ENCODE measurements around the gene ABCF2.

DNA sequence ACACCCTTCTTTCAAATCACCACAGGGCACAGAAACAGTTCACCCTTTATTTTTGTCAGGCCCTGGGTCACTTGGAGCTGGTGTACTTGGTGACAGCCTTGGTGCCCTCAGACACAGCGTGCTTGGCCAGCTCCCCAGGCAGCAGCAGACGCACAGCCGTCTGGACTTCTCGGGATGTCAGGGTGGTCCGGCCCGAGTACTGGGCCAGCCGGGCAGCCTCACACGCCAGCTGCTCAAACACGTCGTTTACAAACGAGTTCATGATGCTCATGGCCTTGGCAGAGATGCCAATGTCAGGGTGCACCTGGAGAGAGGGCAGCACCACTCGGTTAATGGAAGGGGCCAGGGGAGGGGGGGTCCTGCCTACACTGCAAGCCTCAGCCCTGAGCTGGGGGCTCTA is 19.2 kb downstream of the ABCF2 start:
- TF ChIP-seq FOXA1 (IDR thresholded peaks at IDR 0.05) (no peak), SUZ12 (IDR thresholded peaks at IDR 0.05) (no peak), BHLHE40 (IDR thresholded peaks at IDR 0.05; ENCODE audit: borderline replicate concordance) (no peak), LEF1 (IDR thresholded peaks at IDR 0.05; ENCODE audit: borderline replicate concordance) (no peak), ARNT (IDR thresholded peaks at IDR 0.05) (no peak), FOXM1 (IDR thresholded peaks at IDR 0.05; ENCODE audit: borderline replicate concordance) (no peak), SP1 (IDR thresholded peaks at IDR 0.05) (no peak), FOXK2 (IDR thresholded peaks at IDR 0.05) (no peak), CTBP1 (IDR thresholded peaks at IDR 0.05; ENCODE audit: borderline replicate concordance) (no peak), HDGF (IDR thresholded peaks at IDR 0.05; ENCODE audit: borderline replicate concordance) (no peak), NFRKB (IDR thresholded peaks at IDR 0.05) (no peak)
- TF ChIP-seq, protein P1, sequence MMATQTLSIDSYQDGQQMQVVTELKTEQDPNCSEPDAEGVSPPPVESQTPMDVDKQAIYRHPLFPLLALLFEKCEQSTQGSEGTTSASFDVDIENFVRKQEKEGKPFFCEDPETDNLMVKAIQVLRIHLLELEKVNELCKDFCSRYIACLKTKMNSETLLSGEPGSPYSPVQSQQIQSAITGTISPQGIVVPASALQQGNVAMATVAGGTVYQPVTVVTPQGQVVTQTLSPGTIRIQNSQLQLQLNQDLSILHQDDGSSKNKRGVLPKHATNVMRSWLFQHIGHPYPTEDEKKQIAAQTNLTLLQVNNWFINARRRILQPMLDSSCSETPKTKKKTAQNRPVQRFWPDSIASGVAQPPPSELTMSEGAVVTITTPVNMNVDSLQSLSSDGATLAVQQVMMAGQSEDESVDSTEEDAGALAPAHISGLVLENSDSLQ (IDR thresholded peaks at IDR 0.05) = no peak
